ENCODE measurements around the gene TCF25.

TCF25 gene

GRCh38 chr16:89949756-89950155 is 76.4 kb downstream of the TCF25 start:
- no peak for DNase-seq

GRCh38 chr16:89951509-89951908 is 78.1 kb downstream of the TCF25 start:
- no peak for DNase-seq

- DNase-seq = no peak
Observed at GRCh38 chr16:89952049-89952448, 78.7 kb downstream of the TCF25 start.

- DNase-seq = no peak
Observed at GRCh38 chr16:89952551-89952950, 79.2 kb downstream of the TCF25 start.

GRCh38 chr16:89953671-89954406 is 80.4 kb downstream of the TCF25 start:
- DNase-seq = no peak

GRCh38 chr16:89954462-89954861 is 81.1 kb downstream of the TCF25 start:
- DNase-seq = no peak

GRCh38 chr16:89955001-89955685 is 81.8 kb downstream of the TCF25 start:
- no peak for DNase-seq

- no peak for DNase-seq
Observed at GRCh38 chr16:89956505-89957215, 83.3 kb downstream of the TCF25 start.

GRCh38 chr16:89957216-89957785 is 83.9 kb downstream of the TCF25 start:
- no peak for DNase-seq

- no peak for DNase-seq
Observed at GRCh38 chr16:89958068-89958467, 84.7 kb downstream of the TCF25 start.

GRCh38 chr16:89958596-89958995 is 85.2 kb downstream of the TCF25 start:
- no peak for DNase-seq

GRCh38 chr16:89960966-89961365 is 87.6 kb downstream of the TCF25 start:
- DNase-seq = no peak
